Neural progenitor cell (in vitro differentiated cells): ENCODE results near the gene FN3K. TPM values are rescaled to one million over a fixed set of nuclear protein-coding genes. Genes with fewer than 3 reads are reported as not detected.
"Not testable (repeated sequence)": the region's sequence is repeated elsewhere in the genome, so short reads cannot be mapped to it uniquely, and the experiment has no call there.

Experiments
- DNase-seq: peaks from one replicate; pipeline ENCODE4 v3.0.0-alpha.2; 2016; ENCODE audit warnings: low spot score
- H2AFZ ChIP-seq: fragments of 200-600 bp; sonication (generic); replicated peaks from 2 replicates; pipeline ENCODE4 v1.6.1; 2016; ENCODE audit warnings: antibody characterized with exemption
- H3F3A ChIP-seq: fragments of 200-600 bp; sonication (generic); 2 replicates; pipeline ENCODE4 v1.6.1; 2016; ENCODE audit warnings: antibody characterized with exemption, low read depth
- H3K27ac ChIP-seq: fragments of 200-600 bp; sonication (generic); 2 replicates; pipeline ENCODE4 v1.5.1; 2016; ENCODE audit warnings: mild to moderate bottlenecking
- H3K27me3 ChIP-seq: fragments of 200-600 bp; sonication (generic); 2 replicates; pipeline ENCODE4 v1.6.1; 2016; ENCODE audit warnings: mild to moderate bottlenecking, moderate library complexity
- H3K36me3 ChIP-seq: fragments of 200-600 bp; sonication (generic); 2 replicates; pipeline ENCODE4 v1.5.1; 2016
- H3K4me1 ChIP-seq: fragments of 200-600 bp; sonication (generic); 2 replicates; pipeline ENCODE4 v1.6.1; 2016; ENCODE audit warnings: mixed run types
- H3K4me2 ChIP-seq: fragments of 200-600 bp; sonication (generic); 2 replicates; pipeline ENCODE4 v1.6.1; 2016
- H3K4me3 ChIP-seq: fragments of 200-600 bp; sonication (generic); 2 replicates; pipeline ENCODE4 v1.5.1; 2016
- H3K79me2 ChIP-seq: fragments of 200-600 bp; sonication (generic); 2 replicates; pipeline ENCODE4 v1.6.1; 2016; ENCODE audit warnings: low read depth
- H3K9ac ChIP-seq: fragments of 200-600 bp; sonication (generic); 2 replicates; pipeline ENCODE4 v1.6.1; 2016
- H3K9me3 ChIP-seq: fragments of 200-600 bp; sonication (generic); 2 replicates; pipeline ENCODE4 v1.5.1; 2016; ENCODE audit warnings: low read depth
- H4K20me1 ChIP-seq: fragments of 200-600 bp; sonication (generic); 2 replicates; pipeline ENCODE4 v1.6.1; 2016; ENCODE audit warnings: low read depth
- H3K27ac Mint-ChIP-seq: 3 replicates; pipeline ENCODE4 v1.8.0; 2021; ENCODE audit warnings: mixed read lengths
- H3K27me3 Mint-ChIP-seq: 2 replicates; pipeline ENCODE4 v1.8.0; 2022; ENCODE audit warnings: low read depth, mild to moderate bottlenecking, inconsistent platforms, moderate library complexity, mixed read lengths; ENCODE audit not compliant: insufficient read depth
- H3K36me3 Mint-ChIP-seq: 3 replicates; pipeline ENCODE4 v1.8.0; 2021; ENCODE audit warnings: mixed read lengths
- H3K4me1 Mint-ChIP-seq: 3 replicates; pipeline ENCODE4 v1.8.0; 2021; ENCODE audit warnings: mixed read lengths
- H3K4me3 Mint-ChIP-seq: 3 replicates; pipeline ENCODE4 v1.8.0; 2021; ENCODE audit warnings: mild to moderate bottlenecking, moderate library complexity, mixed read lengths
- H3K9me3 Mint-ChIP-seq: 3 replicates; pipeline ENCODE4 v1.8.0; 2020; ENCODE audit warnings: mixed read lengths
- EZH2 ChIP-seq: fragments of 200-600 bp; sonication (generic); IDR thresholded peaks from 2 replicates; pipeline ENCODE4 v1.6.1; 2017; ENCODE audit warnings: antibody characterized with exemption, mild to moderate bottlenecking, moderate library complexity
- EZH2phosphoT487 ChIP-seq: fragments of 200-600 bp; sonication (generic); IDR thresholded peaks from 2 replicates; pipeline ENCODE4 v1.6.1; 2017; ENCODE audit warnings: antibody characterized with exemption
- total RNA-seq: library from RNA; depleted of rRNA; stranded (reverse); fragments of >200 nt; gene quantifications from 2 replicates; pipeline ENCODE4 v1.2.3, GENCODE V29; 2015; ENCODE audit warnings: low replicate concordance
- TF ChIP-seq, protein P1 (sequence below): fragments of 200-600 bp; sonication (generic); IDR thresholded peaks from 2 replicates; pipeline ENCODE4 v1.5.1; 2017; ENCODE audit warnings: antibody characterized with exemption, mild to moderate bottlenecking

FN3K gene
- total RNA-seq, 1 donor from 2014 or later: 3.3 TPM

DNA sequence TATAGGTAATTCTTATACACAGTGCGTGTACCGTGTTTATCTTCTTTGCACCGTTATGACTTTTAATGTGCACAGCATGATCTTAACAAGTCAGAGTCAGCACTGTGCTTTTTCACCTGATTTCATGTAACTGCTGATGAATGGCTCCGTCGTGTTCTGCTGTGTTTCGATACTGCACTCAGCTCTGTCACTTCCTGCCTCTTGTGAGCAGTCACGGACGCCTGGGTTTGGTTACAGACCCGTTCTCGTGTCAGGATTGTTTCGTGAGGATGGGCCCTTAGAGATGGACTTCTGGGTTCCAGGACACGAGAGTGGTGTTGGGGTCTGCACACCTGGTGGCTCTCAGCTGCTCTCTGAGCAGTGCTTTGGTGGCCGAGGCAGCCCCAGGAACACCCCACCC lies 41.0 kb downstream of the FN3K start:
- no peak overlapping the region for H3K9ac ChIP-seq
- no peaks in the 10 kb centered on the region for H3K79me2 ChIP-seq
- H3K27ac Mint-ChIP-seq: no peak overlapping the region
- no peaks in the 10 kb centered on the region for H3K36me3 ChIP-seq
- DNase-seq: no peak
- no peaks in the 10 kb centered on the region for H3K4me1 ChIP-seq
- peaks cover 3% of the 10 kb centered on the region for H3F3A ChIP-seq
- peaks cover 5% of the 10 kb centered on the region for H4K20me1 ChIP-seq
- no peaks in the 10 kb centered on the region for H3K9me3 Mint-ChIP-seq
- peaks cover 4% of the 10 kb centered on the region for H3K27me3 Mint-ChIP-seq
- H3K9me3 ChIP-seq: no peaks in the 10 kb centered on the region
- no peak overlapping the region for H2AFZ ChIP-seq
- no peak overlapping the region for H3K4me3 ChIP-seq
- no peak overlapping the region for H3K4me3 Mint-ChIP-seq
- no peaks in the 10 kb centered on the region for H3K27me3 ChIP-seq
- peaks cover 30% of the 10 kb centered on the region for H3K36me3 Mint-ChIP-seq
- H3K27ac ChIP-seq: no peak overlapping the region
- H3K4me1 Mint-ChIP-seq: no peaks in the 10 kb centered on the region
- TF ChIP-seq, protein P1, sequence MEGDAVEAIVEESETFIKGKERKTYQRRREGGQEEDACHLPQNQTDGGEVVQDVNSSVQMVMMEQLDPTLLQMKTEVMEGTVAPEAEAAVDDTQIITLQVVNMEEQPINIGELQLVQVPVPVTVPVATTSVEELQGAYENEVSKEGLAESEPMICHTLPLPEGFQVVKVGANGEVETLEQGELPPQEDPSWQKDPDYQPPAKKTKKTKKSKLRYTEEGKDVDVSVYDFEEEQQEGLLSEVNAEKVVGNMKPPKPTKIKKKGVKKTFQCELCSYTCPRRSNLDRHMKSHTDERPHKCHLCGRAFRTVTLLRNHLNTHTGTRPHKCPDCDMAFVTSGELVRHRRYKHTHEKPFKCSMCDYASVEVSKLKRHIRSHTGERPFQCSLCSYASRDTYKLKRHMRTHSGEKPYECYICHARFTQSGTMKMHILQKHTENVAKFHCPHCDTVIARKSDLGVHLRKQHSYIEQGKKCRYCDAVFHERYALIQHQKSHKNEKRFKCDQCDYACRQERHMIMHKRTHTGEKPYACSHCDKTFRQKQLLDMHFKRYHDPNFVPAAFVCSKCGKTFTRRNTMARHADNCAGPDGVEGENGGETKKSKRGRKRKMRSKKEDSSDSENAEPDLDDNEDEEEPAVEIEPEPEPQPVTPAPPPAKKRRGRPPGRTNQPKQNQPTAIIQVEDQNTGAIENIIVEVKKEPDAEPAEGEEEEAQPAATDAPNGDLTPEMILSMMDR: no peak
- TF ChIP-seq EZH2phosphoT487 (no peak), EZH2 (no peak)
- H3K4me2 ChIP-seq: no peak overlapping the region

DNA sequence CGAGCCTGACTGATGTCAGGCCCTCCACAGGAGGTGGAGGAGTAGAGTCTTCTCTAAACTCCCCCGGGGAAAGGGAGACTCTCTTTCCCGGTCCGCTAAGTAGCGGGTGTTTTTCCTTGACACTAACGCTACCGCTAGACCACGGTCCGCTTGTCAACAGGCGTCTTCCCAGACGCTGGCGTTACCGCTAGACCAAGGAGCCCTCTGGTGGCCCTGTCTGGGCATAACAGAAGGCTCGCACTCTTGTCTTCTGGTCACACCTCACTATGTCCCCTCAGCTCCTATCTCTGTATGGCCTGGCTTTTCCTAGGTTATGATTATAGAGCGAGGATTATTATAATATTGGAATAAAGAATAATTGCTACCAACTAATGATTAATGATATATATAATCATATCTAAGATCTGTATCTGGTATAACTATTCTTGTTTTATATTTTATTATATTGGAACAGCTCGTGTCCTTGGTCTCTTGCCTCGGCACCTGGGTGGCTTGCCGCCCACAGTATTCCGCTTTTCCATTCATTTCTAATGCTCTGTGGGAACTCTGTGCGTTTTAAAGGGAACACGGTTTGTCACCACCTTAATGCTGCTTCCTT lies 42.5 kb downstream of the FN3K start:
- not testable (repeated sequence) for H3K27me3 ChIP-seq, H3K4me3 ChIP-seq, H3K4me1 ChIP-seq, H3K9me3 Mint-ChIP-seq, H4K20me1 ChIP-seq, H3K27me3 Mint-ChIP-seq, H3K9me3 ChIP-seq, H3K79me2 ChIP-seq, H3K9ac ChIP-seq, H3K4me2 ChIP-seq, H3K27ac Mint-ChIP-seq, H3K4me3 Mint-ChIP-seq, DNase-seq, H3K4me1 Mint-ChIP-seq, H3K27ac ChIP-seq, H2AFZ ChIP-seq, H3K36me3 ChIP-seq, H3F3A ChIP-seq
- TF ChIP-seq, protein P1: peak; percentile 39
- H3K36me3 Mint-ChIP-seq: peaks cover 19% of the 10 kb centered on the region

DNA sequence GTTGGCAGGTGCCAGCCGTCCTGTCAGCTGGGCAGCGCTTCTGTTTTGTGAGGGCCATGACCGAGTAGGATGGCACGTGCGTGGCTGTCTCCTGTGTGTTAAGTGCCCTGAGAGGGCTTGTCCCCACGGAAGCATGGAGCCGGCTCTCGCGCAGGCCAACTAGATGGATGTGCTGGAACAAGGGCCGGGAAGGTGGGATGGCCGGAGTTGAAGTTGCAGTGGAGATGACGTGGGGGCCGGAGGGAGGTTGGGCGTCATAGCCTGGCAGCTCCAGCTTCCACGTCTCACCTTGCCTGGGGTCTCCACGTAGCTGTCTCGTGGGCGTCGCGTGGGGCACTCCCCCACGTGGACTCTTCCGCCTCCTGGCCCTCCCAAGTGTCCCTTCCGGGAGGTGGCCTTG lies 44.1 kb downstream of the FN3K start:
- peaks cover 6% of the 10 kb centered on the region for H3F3A ChIP-seq
- H2AFZ ChIP-seq: no peak overlapping the region
- no peaks in the 10 kb centered on the region for H3K79me2 ChIP-seq

More for the DNA sequence above, 44.1 kb downstream of the FN3K start:
- H3K4me2 ChIP-seq: no peak overlapping the region
- Mint-ChIP-seq H3K36me3 (peaks cover 20% of the 10 kb centered on the region), H3K27ac (no peak overlapping the region), H3K4me3 (no peak overlapping the region), H3K9me3 (no peaks in the 10 kb centered on the region), H3K27me3 (peaks cover 4% of the 10 kb centered on the region), H3K4me1 (peaks cover 9% of the 10 kb centered on the region)
- H3K4me1 ChIP-seq: peaks cover 3% of the 10 kb centered on the region
- H3K27ac ChIP-seq: no peak overlapping the region
- H4K20me1 ChIP-seq: peaks cover 10% of the 10 kb centered on the region
- H3K27me3 ChIP-seq: no peaks in the 10 kb centered on the region
- no peaks in the 10 kb centered on the region for H3K36me3 ChIP-seq
- H3K4me3 ChIP-seq: no peak overlapping the region
- H3K9ac ChIP-seq: no peak overlapping the region
- no peak for DNase-seq
- H3K9me3 ChIP-seq: no peaks in the 10 kb centered on the region
- TF ChIP-seq, protein P1: no peak
- TF ChIP-seq EZH2: no peak
- TF ChIP-seq EZH2phosphoT487: no peak
